ENCODE data around the gene TOLLIP. TPM values are rescaled to one million over a fixed set of nuclear protein-coding genes. Genes with fewer than 3 reads are reported as not detected.

The TOLLIP gene
- polyA plus RNA-seq, 2 donors, result 44.4 to 68.0 TPM

DNA sequence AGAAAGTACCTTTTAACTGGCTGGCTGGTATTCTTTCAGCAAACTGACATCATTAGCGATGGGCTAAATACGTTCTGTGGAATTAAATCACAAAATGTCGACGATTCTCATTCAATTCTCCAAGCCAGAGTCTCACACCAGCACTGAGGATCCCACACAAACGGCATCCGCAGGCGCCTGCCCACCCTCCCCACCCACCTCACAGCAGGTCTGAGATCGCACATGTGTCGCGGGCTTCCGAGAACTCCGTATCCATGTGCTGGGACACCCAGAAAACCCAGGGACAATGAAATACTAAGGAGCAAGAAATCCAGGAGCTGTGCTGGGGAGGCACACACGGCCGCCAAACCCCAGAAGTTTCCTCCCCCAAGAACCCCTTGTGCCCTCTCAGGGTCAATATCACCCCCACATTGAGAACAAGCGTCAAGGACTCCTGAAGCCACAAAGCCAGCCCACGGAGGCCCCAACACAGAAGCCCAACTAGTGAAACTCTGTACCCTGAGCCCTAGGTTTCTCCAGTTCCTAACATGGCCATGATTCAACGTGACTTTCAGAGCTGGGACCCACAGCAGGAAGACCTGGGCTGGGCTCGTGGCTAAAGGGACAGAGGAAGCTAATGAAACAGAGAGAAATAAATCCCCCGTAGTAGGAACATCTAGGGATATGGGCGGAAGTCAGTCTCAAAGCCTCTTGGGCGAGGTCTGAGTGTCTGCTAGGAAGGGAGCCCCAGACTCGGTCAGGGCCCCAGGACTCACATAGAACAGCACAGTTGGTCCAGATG is 8.0 kb downstream of the TOLLIP start:
- Histone ChIP-seq H3K9me3 (ENCODE audit: control insufficient read depth in 2 of 2, insufficient read depth in 1 of 2, low read depth in 1 of 2, low read length in 1 of 2) (no peaks in the 10 kb centered on the region), H3K4me3 (ENCODE audit: low read depth in 1 of 2, low read length in 2 of 2) (no peak overlapping the region), H3K36me3 (ENCODE audit: control insufficient read depth in 2 of 2, insufficient read depth in 2 of 2, low read length in 1 of 2) (peaks cover 0 to 30% of the 10 kb centered on the region in 2 donors), H3K27ac (ENCODE audit: low read depth in 2 of 2, low read length in 1 of 2) (peak overlapping the region; percentile 38 to 96), H3K27me3 (ENCODE audit: control insufficient read depth in 1 of 2, insufficient read depth in 2 of 2, low read length in 2 of 2) (no peaks in the 10 kb centered on the region), H3K4me1 (ENCODE audit: control insufficient read depth in 2 of 2, insufficient read depth in 2 of 2, low read length in 1 of 2) (peaks cover 21 to 49% of the 10 kb centered on the region in 2 donors)
- 89 to 91% methylated on average over 22 of the region's 22 CpGs for WGBS, 2 donors

DNA sequence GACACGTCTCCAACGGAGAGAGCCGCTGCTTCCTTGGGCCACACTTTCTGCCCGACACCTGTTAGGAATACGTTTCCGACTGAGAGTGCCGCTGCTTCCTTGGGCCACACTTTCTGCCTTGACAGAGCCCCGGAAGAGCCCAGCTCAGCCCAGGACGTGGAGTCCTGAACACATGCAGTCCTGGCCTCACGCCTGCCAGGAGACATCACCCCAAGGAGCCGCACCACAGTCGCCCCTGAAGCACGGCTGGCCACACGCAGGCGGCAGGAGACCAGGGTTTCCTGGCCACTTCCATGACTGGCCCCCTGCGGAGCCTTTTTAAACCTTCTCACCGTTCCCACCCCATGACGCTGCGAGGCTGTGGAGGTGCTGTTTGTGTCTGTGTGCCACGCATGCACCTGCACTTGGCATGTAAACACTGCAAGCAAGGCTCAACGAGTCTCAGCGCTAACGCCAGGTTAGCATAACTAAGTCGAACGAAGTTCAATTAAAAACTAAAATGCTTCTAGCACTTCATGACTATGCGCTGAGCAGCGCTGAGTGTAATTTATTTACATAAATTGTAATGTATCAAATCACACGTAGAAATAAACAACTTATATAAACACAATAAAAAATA is 8.8 kb downstream of the TOLLIP start:
- Histone ChIP-seq H3K9me3 (ENCODE audit: control insufficient read depth in 2 of 2, insufficient read depth in 1 of 2, low read depth in 1 of 2, low read length in 1 of 2) (no peaks in the 10 kb centered on the region), H3K27ac (ENCODE audit: low read depth in 2 of 2, low read length in 1 of 2) (peak overlapping the region in 1 of 2 donors; percentile 25), H3K4me3 (ENCODE audit: low read depth in 1 of 2, low read length in 2 of 2) (no peak overlapping the region), H3K27me3 (ENCODE audit: control insufficient read depth in 1 of 2, insufficient read depth in 2 of 2, low read length in 2 of 2) (no peaks in the 10 kb centered on the region), H3K36me3 (ENCODE audit: control insufficient read depth in 2 of 2, insufficient read depth in 2 of 2, low read length in 1 of 2) (peaks cover 0 to 33% of the 10 kb centered on the region in 2 donors), H3K4me1 (ENCODE audit: control insufficient read depth in 2 of 2, insufficient read depth in 2 of 2, low read length in 1 of 2) (peaks cover 19 to 43% of the 10 kb centered on the region in 2 donors)
- 78 to 81% methylated on average over 28 of the region's 28 CpGs for WGBS, 2 donors

DNA sequence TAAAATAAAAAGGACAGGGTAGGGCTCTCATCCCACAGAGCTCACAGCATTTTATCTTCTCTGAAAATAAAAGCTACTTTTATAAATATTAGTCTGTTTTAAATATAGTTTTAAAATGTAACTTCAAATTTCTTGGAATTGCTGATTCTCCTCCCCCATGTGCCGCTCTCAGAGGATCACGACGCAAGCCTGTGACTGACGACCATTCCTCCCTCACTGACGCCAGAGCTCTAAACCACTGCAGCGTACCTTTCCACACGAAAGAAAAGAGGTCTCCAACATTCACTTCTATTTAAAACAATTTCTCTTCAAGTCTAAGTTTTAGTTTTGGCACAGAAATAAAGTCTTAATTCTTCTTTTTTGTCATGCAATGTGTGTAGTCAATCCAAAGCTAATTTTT is 9.3 kb downstream of the TOLLIP start:
- Histone ChIP-seq H3K4me1 (ENCODE audit: control insufficient read depth in 2 of 2, insufficient read depth in 2 of 2, low read length in 1 of 2) (peaks cover 18 to 41% of the 10 kb centered on the region in 2 donors), H3K27ac (ENCODE audit: low read depth in 2 of 2, low read length in 1 of 2) (peak overlapping the region; percentile 25 to 28), H3K36me3 (ENCODE audit: control insufficient read depth in 2 of 2, insufficient read depth in 2 of 2, low read length in 1 of 2) (peaks cover 0 to 35% of the 10 kb centered on the region in 2 donors), H3K4me3 (ENCODE audit: low read depth in 1 of 2, low read length in 2 of 2) (no peak overlapping the region), H3K9me3 (ENCODE audit: control insufficient read depth in 2 of 2, insufficient read depth in 1 of 2, low read depth in 1 of 2, low read length in 1 of 2) (no peaks in the 10 kb centered on the region), H3K27me3 (ENCODE audit: control insufficient read depth in 1 of 2, insufficient read depth in 2 of 2, low read length in 2 of 2) (no peaks in the 10 kb centered on the region)
- WGBS, 2 donors, result 65 to 73% methylated on average over 7 of the region's 7 CpGs

DNA sequence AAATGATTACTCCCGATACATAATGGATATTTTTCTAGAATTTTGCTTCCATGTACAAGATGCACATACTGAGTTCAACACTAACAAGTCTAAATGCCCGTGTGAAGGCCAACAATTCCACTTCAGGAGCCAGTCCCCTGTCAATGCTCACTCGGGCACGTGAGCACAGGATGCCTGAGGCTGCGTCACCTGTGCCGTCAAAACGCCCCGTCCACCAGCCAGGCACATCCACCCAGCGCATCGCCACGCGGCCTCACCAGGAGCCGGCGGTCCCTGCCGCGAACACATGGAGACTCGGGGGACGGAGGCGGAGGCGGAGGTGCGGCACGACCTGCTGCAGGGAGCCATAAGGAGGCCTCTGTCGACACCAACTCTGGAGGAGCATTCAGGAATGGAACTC is 9.8 kb downstream of the TOLLIP start:
- no peaks in the 10 kb centered on the region for H3K9me3 ChIP-seq (ENCODE audit: control insufficient read depth in 2 of 2, insufficient read depth in 1 of 2, low read depth in 1 of 2, low read length in 1 of 2)
- peaks cover 0 to 39% of the 10 kb centered on the region in 2 donors for H3K36me3 ChIP-seq (ENCODE audit: control insufficient read depth in 2 of 2, insufficient read depth in 2 of 2, low read length in 1 of 2)
- WGBS, 2 donors, result 71 to 79% methylated on average over 23 of the region's 23 CpGs
- no peaks in the 10 kb centered on the region for H3K27me3 ChIP-seq (ENCODE audit: control insufficient read depth in 1 of 2, insufficient read depth in 2 of 2, low read length in 2 of 2)
- H3K4me3 ChIP-seq (ENCODE audit: low read depth in 1 of 2, low read length in 2 of 2), result no peak overlapping the region
- peak overlapping the region; percentile 70 to 89 for H3K27ac ChIP-seq (ENCODE audit: low read depth in 2 of 2, low read length in 1 of 2)
- H3K4me1 ChIP-seq (ENCODE audit: control insufficient read depth in 2 of 2, insufficient read depth in 2 of 2, low read length in 1 of 2), result peaks cover 18 to 41% of the 10 kb centered on the region in 2 donors

DNA sequence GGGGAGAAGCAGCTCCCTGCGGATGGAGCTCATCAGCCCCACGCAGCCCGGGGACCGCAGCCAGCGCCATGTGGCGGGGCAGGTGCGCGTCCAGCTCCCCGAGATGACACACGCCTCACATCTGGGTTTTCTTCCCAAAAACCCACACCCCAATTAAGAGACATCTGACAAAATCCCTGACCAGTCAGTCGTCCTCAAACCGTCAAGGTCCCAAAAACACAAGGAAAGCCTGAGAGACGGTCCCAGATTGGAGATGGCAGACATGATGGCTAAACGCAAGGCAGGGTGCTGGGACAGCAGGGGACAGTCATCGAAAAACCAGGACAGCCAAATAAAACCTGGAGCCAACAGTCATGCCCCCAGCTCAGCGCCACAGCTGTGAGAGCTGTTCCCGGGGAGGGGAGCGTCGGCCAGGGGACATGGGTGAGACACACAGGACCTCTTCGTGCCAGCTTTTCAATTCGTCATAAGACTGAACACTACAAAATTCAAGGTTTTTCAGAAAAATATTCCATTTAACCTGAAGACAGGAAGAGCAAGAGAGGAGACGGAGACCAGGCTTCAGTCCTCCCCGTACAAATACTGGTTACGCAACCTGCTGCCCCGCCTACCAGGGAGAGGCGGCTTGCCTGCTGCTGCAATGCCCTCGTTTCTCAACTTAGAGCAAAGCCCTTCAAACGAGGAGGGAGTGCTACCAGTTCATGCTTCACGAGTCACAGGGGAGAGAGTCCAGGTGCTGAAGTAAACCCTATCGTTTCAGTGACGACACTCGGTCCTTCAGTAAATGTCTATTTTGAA is 10.5 kb downstream of the TOLLIP start:
- Histone ChIP-seq H3K27ac (ENCODE audit: low read depth in 2 of 2, low read length in 1 of 2) (peak overlapping the region; percentile 87 to 90), H3K4me3 (ENCODE audit: low read depth in 1 of 2, low read length in 2 of 2) (no peak overlapping the region), H3K36me3 (ENCODE audit: control insufficient read depth in 2 of 2, insufficient read depth in 2 of 2, low read length in 1 of 2) (peaks cover 0 to 39% of the 10 kb centered on the region in 2 donors), H3K27me3 (ENCODE audit: control insufficient read depth in 1 of 2, insufficient read depth in 2 of 2, low read length in 2 of 2) (no peaks in the 10 kb centered on the region), H3K9me3 (ENCODE audit: control insufficient read depth in 2 of 2, insufficient read depth in 1 of 2, low read depth in 1 of 2, low read length in 1 of 2) (no peaks in the 10 kb centered on the region), H3K4me1 (ENCODE audit: control insufficient read depth in 2 of 2, insufficient read depth in 2 of 2, low read length in 1 of 2) (peaks cover 18 to 36% of the 10 kb centered on the region in 2 donors)
- WGBS, 2 donors, result 53 to 57% methylated on average over 32 of the region's 32 CpGs

DNA sequence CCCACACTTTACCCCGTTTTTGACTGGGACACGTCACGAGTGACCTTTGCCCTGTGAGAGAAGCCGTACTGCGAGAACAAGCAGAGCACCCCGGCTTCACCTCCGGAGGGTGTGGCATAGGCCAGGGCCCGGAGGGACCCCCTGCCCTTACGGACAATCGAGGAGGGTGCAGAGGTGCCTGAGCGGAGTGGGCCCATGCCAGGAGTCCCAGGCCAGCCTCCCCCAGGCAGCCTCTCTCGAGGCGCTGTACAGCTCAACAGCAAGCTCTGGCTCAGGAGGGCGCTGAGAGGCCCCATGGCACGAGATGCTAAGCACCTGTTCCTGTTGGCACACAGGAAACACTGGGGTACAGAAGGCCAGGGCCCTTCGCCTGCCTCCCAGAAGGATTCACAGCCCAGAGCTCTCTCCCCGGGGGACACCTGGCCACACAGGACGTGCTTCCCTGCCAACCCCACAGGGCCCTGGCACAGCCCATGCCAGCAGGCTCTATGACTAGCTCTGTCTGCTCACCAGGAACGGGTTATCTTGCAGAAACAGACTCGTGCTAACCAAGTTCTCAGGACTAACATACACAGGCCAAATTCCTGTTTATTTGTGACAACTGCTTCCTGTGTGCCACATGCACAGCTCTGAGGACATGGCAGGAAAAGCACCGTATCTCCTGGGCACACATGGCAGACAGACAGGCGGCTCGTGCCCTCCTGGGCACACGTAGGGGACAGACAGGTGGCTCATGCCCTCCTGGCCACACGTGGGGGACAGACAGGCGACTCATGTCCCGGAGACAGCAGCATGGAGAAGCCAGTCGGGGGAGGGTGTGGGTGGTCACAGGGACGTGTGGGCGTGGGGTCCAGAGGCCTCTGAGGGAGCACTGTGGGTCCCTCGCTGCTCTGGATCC is 11.6 kb downstream of the TOLLIP start:
- 61 to 72% methylated on average over 31 of the region's 31 CpGs for WGBS, 2 donors
- peaks cover 0 to 44% of the 10 kb centered on the region in 2 donors for H3K36me3 ChIP-seq (ENCODE audit: control insufficient read depth in 2 of 2, insufficient read depth in 2 of 2, low read length in 1 of 2)
- H3K9me3 ChIP-seq (ENCODE audit: control insufficient read depth in 2 of 2, insufficient read depth in 1 of 2, low read depth in 1 of 2, low read length in 1 of 2), result no peaks in the 10 kb centered on the region
- no peaks in the 10 kb centered on the region for H3K27me3 ChIP-seq (ENCODE audit: control insufficient read depth in 1 of 2, insufficient read depth in 2 of 2, low read length in 2 of 2)
- no peak overlapping the region for H3K27ac ChIP-seq (ENCODE audit: low read depth in 2 of 2, low read length in 1 of 2)
- H3K4me1 ChIP-seq (ENCODE audit: control insufficient read depth in 2 of 2, insufficient read depth in 2 of 2, low read length in 1 of 2), result peaks cover 18 to 28% of the 10 kb centered on the region in 2 donors
- no peak overlapping the region for H3K4me3 ChIP-seq (ENCODE audit: low read depth in 1 of 2, low read length in 2 of 2)

DNA sequence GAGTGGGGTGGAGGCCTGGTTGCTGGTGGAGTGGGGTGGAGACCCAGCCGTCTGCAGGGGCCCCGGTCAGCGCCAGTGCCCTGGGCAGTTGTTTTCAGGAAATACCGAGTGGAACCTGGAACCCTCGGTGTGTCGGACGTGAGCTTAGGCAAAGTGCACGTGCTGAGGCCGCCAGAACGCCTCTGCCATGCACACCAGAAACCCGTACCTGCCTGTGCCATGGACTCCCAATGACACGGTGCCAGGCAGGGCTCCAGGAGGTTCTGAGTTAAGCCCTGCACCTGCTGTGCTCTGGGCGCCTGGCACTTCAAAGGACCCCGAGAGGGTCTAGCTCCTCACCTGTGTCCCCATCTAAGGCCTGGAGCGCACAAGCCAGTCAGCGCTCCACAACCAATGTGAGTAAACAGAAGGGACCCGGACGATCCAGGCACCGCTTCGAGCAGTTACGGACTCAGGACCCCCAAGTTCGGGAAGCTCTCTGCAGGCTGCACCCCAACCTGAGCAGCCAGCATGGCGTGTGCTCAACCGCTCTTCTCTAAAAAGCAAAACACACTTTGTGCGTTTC is 12.3 kb downstream of the TOLLIP start:
- no peak overlapping the region for H3K27ac ChIP-seq (ENCODE audit: low read depth in 2 of 2, low read length in 1 of 2)
- no peak overlapping the region for H3K4me3 ChIP-seq (ENCODE audit: low read depth in 1 of 2, low read length in 2 of 2)
- 82 to 90% methylated on average over 25 of the region's 25 CpGs for WGBS, 2 donors
- H3K9me3 ChIP-seq (ENCODE audit: control insufficient read depth in 2 of 2, insufficient read depth in 1 of 2, low read depth in 1 of 2, low read length in 1 of 2), result no peaks in the 10 kb centered on the region
- H3K36me3 ChIP-seq (ENCODE audit: control insufficient read depth in 2 of 2, insufficient read depth in 2 of 2, low read length in 1 of 2), result peaks cover 0 to 49% of the 10 kb centered on the region in 2 donors
- peaks cover 11 to 27% of the 10 kb centered on the region in 2 donors for H3K4me1 ChIP-seq (ENCODE audit: control insufficient read depth in 2 of 2, insufficient read depth in 2 of 2, low read length in 1 of 2)
- no peaks in the 10 kb centered on the region for H3K27me3 ChIP-seq (ENCODE audit: control insufficient read depth in 1 of 2, insufficient read depth in 2 of 2, low read length in 2 of 2)

DNA sequence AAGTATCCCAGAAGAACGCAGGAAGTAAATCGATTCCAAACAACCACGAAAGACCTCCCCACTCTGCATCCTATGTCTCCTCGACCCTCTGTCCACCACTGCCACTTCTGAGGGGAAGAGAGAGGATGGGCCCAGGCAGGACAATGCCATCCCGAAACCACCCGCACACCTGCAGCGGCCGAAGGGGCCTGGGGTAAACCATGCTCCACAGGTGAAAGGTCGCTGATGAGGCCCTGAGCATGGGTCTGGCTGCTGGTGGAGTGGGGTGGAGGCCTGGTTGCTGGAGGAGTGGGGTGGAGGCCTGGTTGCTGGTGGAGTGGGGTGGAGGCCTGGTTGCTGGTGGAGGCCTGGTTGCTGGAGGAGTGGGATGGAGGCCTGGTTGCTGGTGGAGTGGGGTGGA is 13.1 kb downstream of the TOLLIP start:
- Histone ChIP-seq H3K36me3 (ENCODE audit: control insufficient read depth in 2 of 2, insufficient read depth in 2 of 2, low read length in 1 of 2) (peaks cover 0 to 48% of the 10 kb centered on the region in 2 donors), H3K27ac (ENCODE audit: low read depth in 2 of 2, low read length in 1 of 2) (no peak overlapping the region), H3K4me1 (ENCODE audit: control insufficient read depth in 2 of 2, insufficient read depth in 2 of 2, low read length in 1 of 2) (peaks cover 8 to 25% of the 10 kb centered on the region in 2 donors), H3K27me3 (ENCODE audit: control insufficient read depth in 1 of 2, insufficient read depth in 2 of 2, low read length in 2 of 2) (no peaks in the 10 kb centered on the region), H3K9me3 (ENCODE audit: control insufficient read depth in 2 of 2, insufficient read depth in 1 of 2, low read depth in 1 of 2, low read length in 1 of 2) (no peaks in the 10 kb centered on the region), H3K4me3 (ENCODE audit: low read depth in 1 of 2, low read length in 2 of 2) (no peak overlapping the region)
- WGBS, 2 donors, result 89 to 93% methylated on average over 9 of the region's 9 CpGs
